IMR-90 (cell line): Measurements from ENCODE around the gene RNF166. TPM values are rescaled to one million over a fixed set of nuclear protein-coding genes. Genes with fewer than 3 reads are reported as not detected.

Experiments
- ATAC-seq: fragments of 200-7000 bp; cut with Tn5 transposase; 2 replicates; pipeline ENCODE4 v1.9.1; 2020; ENCODE audit warnings: low read depth, mild to moderate bottlenecking, moderate library complexity
- BruUV-seq: library from RNA; stranded (reverse); fragments of 400-500 nt; replicated peaks from 2 replicates; lab custom pipeline; 2021; lab: Mats Ljungman, UMichigan
- CTCF ChIA-PET: fragments of 300-600 bp; formaldehyde crosslinking; extraction: SDS; loops from one replicate; lab custom pipeline; 2021; ENCODE audit warnings: antibody characterized with exemption; lab: Yijun Ruan, JAX
- POLR2A ChIA-PET: fragments of 300-600 bp; sonication (Branson Sonifier 250); formaldehyde crosslinking; loops from one replicate; lab custom pipeline; 2022; ENCODE audit warnings: antibody characterized with exemption; ENCODE audit not compliant: unreplicated experiment; lab: Charles Lee
- DNase-seq: peaks from one replicate; pipeline ENCODE4 v3.0.0; 2013
- H2AFZ ChIP-seq: replicated peaks from 2 replicates; pipeline ENCODE3; 2013; ENCODE audit warnings: low read length, mild to moderate bottlenecking; ENCODE audit not compliant: poor library complexity
- H2AK5ac ChIP-seq: 2 replicates; pipeline ENCODE4 v1.6.1; 2013; ENCODE audit warnings: low read depth, low read length, inconsistent platforms
- H2AK9ac ChIP-seq: replicated peaks from 2 replicates; pipeline ENCODE3; 2013; ENCODE audit warnings: mild to moderate bottlenecking, low read depth, low read length, moderate library complexity; ENCODE audit not compliant: poor library complexity
- H2BK120ac ChIP-seq: 2 replicates; pipeline ENCODE4 v1.6.1; 2013; ENCODE audit warnings: low read depth, low read length, inconsistent platforms
- H2BK15ac ChIP-seq: 3 replicates; pipeline ENCODE4 v1.6.1; 2013; ENCODE audit warnings: low read depth, low read length, inconsistent platforms
- H2BK20ac ChIP-seq: 2 replicates; pipeline ENCODE4 v1.6.1; 2013; ENCODE audit warnings: low read depth, mild to moderate bottlenecking, inconsistent platforms, low read length, moderate library complexity
- H2BK5ac ChIP-seq: 2 replicates; pipeline ENCODE4 v1.6.1; 2013; ENCODE audit warnings: mild to moderate bottlenecking, low read depth, low read length, inconsistent platforms; ENCODE audit not compliant: poor library complexity, severe bottlenecking
- H3K14ac ChIP-seq: replicated peaks from 2 replicates; pipeline ENCODE4 v1.6.1; 2013; ENCODE audit warnings: low read depth, low read length, inconsistent platforms
- H3K18ac ChIP-seq: 2 replicates; pipeline ENCODE4 v1.6.1; 2013; ENCODE audit warnings: low read depth, low read length, control low read depth
- H3K23ac ChIP-seq: 2 replicates; pipeline ENCODE4 v1.6.1; 2013; ENCODE audit warnings: low read depth, low read length, inconsistent platforms
- H3K27ac ChIP-seq: 2 replicates; pipeline ENCODE4 v1.5.1; 2013; ENCODE audit warnings: mild to moderate bottlenecking, control low read depth, low read length; ENCODE audit not compliant: insufficient read depth
- H3K27me3 ChIP-seq: 2 replicates; pipeline ENCODE4 v1.6.1; 2013; ENCODE audit warnings: low read length; ENCODE audit not compliant: control insufficient read depth, insufficient read depth
- H3K36me3 ChIP-seq: 2 replicates; pipeline ENCODE4 v1.6.1; 2013; ENCODE audit warnings: low read length, mixed read lengths; ENCODE audit not compliant: control insufficient read depth, insufficient read depth
- H3K4ac ChIP-seq: 2 replicates; pipeline ENCODE4 v1.6.1; 2013; ENCODE audit warnings: low read depth, low read length, inconsistent platforms
- H3K4me1 ChIP-seq: 2 replicates; pipeline ENCODE4 v1.6.1; 2013; ENCODE audit warnings: low read length, mixed read lengths; ENCODE audit not compliant: control insufficient read depth, insufficient read depth
- H3K4me2 ChIP-seq: 2 replicates; pipeline ENCODE4 v1.6.1; 2013; ENCODE audit warnings: low read depth, mild to moderate bottlenecking, control low read depth, low read length, moderate library complexity
- H3K4me3 ChIP-seq: 2 replicates; pipeline ENCODE4 v1.5.1; 2013; ENCODE audit warnings: low read depth, mild to moderate bottlenecking, control low read depth, low read length, moderate library complexity; ENCODE audit not compliant: insufficient read depth
- H3K56ac ChIP-seq: 2 replicates; pipeline ENCODE4 v1.6.1; 2013; ENCODE audit warnings: low read length, inconsistent platforms; ENCODE audit not compliant: insufficient read depth; ENCODE audit errors: extremely low read depth
- H3K79me1 ChIP-seq, 2 experiments: 2 replicates each; pipeline ENCODE4 v1.6.1; 2013; ENCODE audit warnings: low read length in 2 of 2, inconsistent platforms in 1 of 2, low read depth in 1 of 2
- H3K9ac ChIP-seq: 2 replicates; pipeline ENCODE4 v1.6.1; 2013; ENCODE audit warnings: low read depth, low read length, control low read depth
- H3K9me1 ChIP-seq: 2 replicates; pipeline ENCODE4 v1.6.1; 2013; ENCODE audit warnings: low read length, inconsistent platforms; ENCODE audit not compliant: insufficient read depth
- H3K9me3 ChIP-seq: 2 replicates; pipeline ENCODE4 v1.6.1; 2013; ENCODE audit warnings: low read length; ENCODE audit not compliant: control insufficient read depth, insufficient read depth
- H4K20me1 ChIP-seq: 2 replicates; pipeline ENCODE4 v1.6.1; 2013; ENCODE audit warnings: low read length, inconsistent platforms; ENCODE audit not compliant: insufficient read depth
- H4K5ac ChIP-seq: 2 replicates; pipeline ENCODE4 v1.6.1; 2013; ENCODE audit warnings: mild to moderate bottlenecking, low read depth, low read length, control low read depth
- H4K8ac ChIP-seq, 2 experiments: 2 replicates each; pipeline ENCODE4 v1.6.1; 2013; ENCODE audit warnings: low read depth in 2 of 2, low read length in 2 of 2, control low read depth in 1 of 2, inconsistent platforms in 1 of 2
- H4K91ac ChIP-seq: 2 replicates; pipeline ENCODE4 v1.6.1; 2013; ENCODE audit warnings: low read depth, low read length, inconsistent platforms; ENCODE audit not compliant: insufficient read depth
- MAFK ChIP-seq: IDR thresholded peaks from 2 replicates; pipeline ENCODE4 v1.6.1; 2012; ENCODE audit warnings: low read depth, low read length, improper control_type of control experiment
- NFE2L2 ChIP-seq: fragments of 150-350 bp; IDR thresholded peaks from 2 replicates; pipeline ENCODE4 v1.6.1; 2016; ENCODE audit warnings: low read depth, mild to moderate bottlenecking, low read length
- RCOR1 ChIP-seq: IDR thresholded peaks from 2 replicates; pipeline ENCODE4 v1.6.1; 2012; ENCODE audit warnings: mild to moderate bottlenecking, low read length, improper control_type of control experiment; ENCODE audit not compliant: insufficient replicate concordance
- WGBS, 2 experiments: methylation state at CpG; one replicate each; pipeline versions ENCODE4 v1.1.5 to v1.1.7; 2013; ENCODE audit warnings: missing lambda C conversion rate in 2 of 2; ENCODE audit not compliant: insufficient read length in 1 of 2; ENCODE audit errors: extremely low coverage in 2 of 2; 5-methylcytosine and 5-hydroxymethylcytosine counted together
- dilution Hi-C: fragments of 300-500 bp; cut with HindIII; formaldehyde crosslinking; loops from one replicate; pipeline ENCODE4 v1.14.3; 2018; ENCODE audit warnings: low sequenced_read_pairs; ENCODE audit not compliant: unreplicated experiment
- in situ Hi-C: fragments of 300-500 bp; cut with MboI; formaldehyde crosslinking; loops from 3 replicates; pipeline ENCODE4 v1.14.3; 2019; ENCODE audit warnings: low sequenced_read_pairs, inconsistent platforms, mixed read lengths
- intact Hi-C: fragments of 100-400 bp; cut with micrococcal nuclease; formaldehyde crosslinking; loops from 2 replicates; pipeline ENCODE4 v1.10.0; 2022
- polyA plus RNA-seq, 3 experiments: library from polyadenylated mRNA; depleted of rRNA; stranded (reverse); fragments of >200 nt; gene quantifications; 2 replicates each; pipeline ENCODE4 v1.2.3, GENCODE V29; 2012; ENCODE audit warnings: low replicate concordance in 1 of 3
- total RNA-seq: library from RNA; depleted of rRNA; stranded (reverse); fragments of >200 nt; gene quantifications from 2 replicates; pipeline ENCODE4 v1.2.3, GENCODE V29; 2012
- TF ChIP-seq, protein P1 (sequence below): conservative IDR thresholded peaks from 2 replicates; pipeline ENCODE4 v1.5.1; 2012; ENCODE audit warnings: mild to moderate bottlenecking, low read depth, low read length, improper control_type of control experiment

RNF166 gene
- total and polyA plus RNA-seq, 2 of the 4 experiments (the other 2 are of a cell fraction) = 8.1 to 17.4 TPM

DNA sequence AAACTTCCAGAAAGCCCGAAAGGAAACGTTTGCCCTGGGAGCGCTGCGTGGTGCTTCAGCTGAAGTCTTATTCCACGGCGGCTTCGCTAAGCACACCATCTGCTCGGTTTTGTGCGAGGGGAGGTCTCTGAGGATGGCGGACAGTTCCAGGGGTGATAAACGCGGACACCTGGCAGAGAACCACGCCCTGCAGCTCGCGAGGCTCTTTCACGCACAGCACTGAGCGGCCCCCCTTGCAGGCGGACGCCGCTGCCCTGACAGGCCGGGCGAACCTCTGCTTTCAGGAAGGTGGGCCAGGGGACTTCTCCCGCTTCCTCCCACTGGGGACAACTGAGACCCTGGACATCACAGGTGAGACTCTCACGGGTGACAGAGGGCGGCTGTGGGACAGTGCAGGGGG, 47.0 kb downstream of the RNF166 start:
- intact Hi-C loops = no loop called here
- DNase-seq (no peak), ATAC-seq (no peak)
- Histone ChIP-seq H2AK5ac (no peak overlapping the region), H2AFZ (no peak overlapping the region), H3K4ac (no peak overlapping the region), H3K36me3 (peaks cover 13% of the 10 kb centered on the region), H2BK15ac (no peak overlapping the region), H2AK9ac (no peak overlapping the region), H4K8ac (no peak overlapping the region), H2BK20ac (no peak overlapping the region), H2BK120ac (no peak overlapping the region), H3K14ac (no peak overlapping the region), H3K4me3 (no peak overlapping the region), H3K4me2 (no peak overlapping the region), H4K20me1 (0 out of 2 replicates have a peak, but pooled peaks cover 5% of the 10 kb centered on the region), H3K27ac (no peak overlapping the region), H3K56ac (no peak overlapping the region), H3K23ac (no peak overlapping the region), H3K4me1 (no peaks in the 10 kb centered on the region), H3K9me3 (no peaks in the 10 kb centered on the region), H2BK5ac (no peak overlapping the region), H3K79me1 (peaks cover 10 to 41% of the 10 kb centered on the region in 2 experiments), H4K91ac (no peak overlapping the region), H3K9ac (no peak overlapping the region), H4K5ac (no peak overlapping the region), H3K18ac (no peak overlapping the region), H3K27me3 (no peaks in the 10 kb centered on the region), H3K9me1 (no peaks in the 10 kb centered on the region)
- dilution Hi-C loops = no loop called here
- in situ Hi-C loops = no loop called here
- TF ChIP-seq NFE2L2 (no peak), RCOR1 (no peak), MAFK (no peak)
- TF ChIP-seq, protein P1, sequence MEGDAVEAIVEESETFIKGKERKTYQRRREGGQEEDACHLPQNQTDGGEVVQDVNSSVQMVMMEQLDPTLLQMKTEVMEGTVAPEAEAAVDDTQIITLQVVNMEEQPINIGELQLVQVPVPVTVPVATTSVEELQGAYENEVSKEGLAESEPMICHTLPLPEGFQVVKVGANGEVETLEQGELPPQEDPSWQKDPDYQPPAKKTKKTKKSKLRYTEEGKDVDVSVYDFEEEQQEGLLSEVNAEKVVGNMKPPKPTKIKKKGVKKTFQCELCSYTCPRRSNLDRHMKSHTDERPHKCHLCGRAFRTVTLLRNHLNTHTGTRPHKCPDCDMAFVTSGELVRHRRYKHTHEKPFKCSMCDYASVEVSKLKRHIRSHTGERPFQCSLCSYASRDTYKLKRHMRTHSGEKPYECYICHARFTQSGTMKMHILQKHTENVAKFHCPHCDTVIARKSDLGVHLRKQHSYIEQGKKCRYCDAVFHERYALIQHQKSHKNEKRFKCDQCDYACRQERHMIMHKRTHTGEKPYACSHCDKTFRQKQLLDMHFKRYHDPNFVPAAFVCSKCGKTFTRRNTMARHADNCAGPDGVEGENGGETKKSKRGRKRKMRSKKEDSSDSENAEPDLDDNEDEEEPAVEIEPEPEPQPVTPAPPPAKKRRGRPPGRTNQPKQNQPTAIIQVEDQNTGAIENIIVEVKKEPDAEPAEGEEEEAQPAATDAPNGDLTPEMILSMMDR = no peak
- WGBS, 2 experiments = 93% methylated on average over 22 of the region's 25 CpGs; no CpG with 5 or more reads in 1 of the 2 experiments
- POLR2A ChIA-PET = no interaction called here
- CTCF ChIA-PET = no interaction called here
- no TSS peak for BruUV-seq
